HepG2 (cell line): ENCODE results near the gene RAB34. TPM values are rescaled to one million over a fixed set of nuclear protein-coding genes. Genes with fewer than 3 reads are reported as not detected.

Experiments used
- GTF3A ChIP-seq: sonication (generic); formaldehyde crosslinking; conservative IDR thresholded peaks from 2 replicates; pipeline ENCODE4 v1.4.0; 2020; ENCODE audit warnings: mild to moderate bottlenecking, missing genetic modification reagents
- HDAC1 ChIP-seq: sonication (generic); formaldehyde crosslinking; IDR thresholded peaks from 2 replicates; pipeline ENCODE4 v1.5.1; 2020; ENCODE audit warnings: mild to moderate bottlenecking, missing genetic modification reagents
- HES4 ChIP-seq: sonication (generic); formaldehyde crosslinking; IDR thresholded peaks from 2 replicates; pipeline ENCODE4 v1.9.0; 2021; ENCODE audit warnings: mild to moderate bottlenecking, missing genetic modification reagents, borderline replicate concordance
- HNRNPLL ChIP-seq: fragments of 200-400 bp; formaldehyde crosslinking; IDR thresholded peaks from 2 replicates; pipeline ENCODE4 v1.6.1; 2017; ENCODE audit warnings: mild to moderate bottlenecking, low read depth, low read length; ENCODE audit not compliant: poor library complexity, severe bottlenecking
- HOXA7 ChIP-seq: sonication (generic); formaldehyde crosslinking; IDR thresholded peaks from 2 replicates; pipeline ENCODE4 v1.8.1; 2022; ENCODE audit warnings: mild to moderate bottlenecking, missing genetic modification reagents, moderate library complexity
- JUNB ChIP-seq: sonication (generic); formaldehyde crosslinking; IDR thresholded peaks from 2 replicates; pipeline ENCODE4 v1.8.0; 2022; ENCODE audit warnings: missing genetic modification reagents, mild to moderate bottlenecking, borderline replicate concordance
- KLF13 ChIP-seq: sonication (generic); formaldehyde crosslinking; IDR thresholded peaks from 2 replicates; pipeline ENCODE4 v1.4.0; 2020; ENCODE audit warnings: mild to moderate bottlenecking, missing genetic modification reagents
- MYNN ChIP-seq: sonication (generic); formaldehyde crosslinking; IDR thresholded peaks from 2 replicates; pipeline ENCODE4 v1.4.0; 2020; ENCODE audit warnings: mild to moderate bottlenecking, low read depth, missing genetic modification reagents
- NFATC3 ChIP-seq: sonication (generic); formaldehyde crosslinking; IDR thresholded peaks from 2 replicates; pipeline ENCODE4 v1.5.1; 2020; ENCODE audit warnings: mild to moderate bottlenecking, missing genetic modification reagents
- NFE2 ChIP-seq: sonication (generic); formaldehyde crosslinking; IDR thresholded peaks from 2 replicates; pipeline ENCODE4 v1.4.0; 2020; ENCODE audit warnings: missing genetic modification reagents
- RFXAP ChIP-seq: sonication (generic); formaldehyde crosslinking; IDR thresholded peaks from 2 replicates; pipeline ENCODE4 v1.4.0; 2020; ENCODE audit warnings: missing genetic modification reagents, borderline replicate concordance
- SKI ChIP-seq: fragments of 450-650 bp; IDR thresholded peaks from one replicate; pipeline ENCODE4 v1.6.1; 2018; ENCODE audit warnings: mild to moderate bottlenecking; ENCODE audit not compliant: partially characterized antibody
- SMAD1 ChIP-seq: sonication (generic); formaldehyde crosslinking; IDR thresholded peaks from 2 replicates; pipeline ENCODE4 v1.4.0; 2020; ENCODE audit warnings: missing genetic modification reagents, low read depth, mild to moderate bottlenecking, borderline replicate concordance
- YY1 ChIP-seq: IDR thresholded peaks from 2 replicates; pipeline ENCODE4 v1.6.1; 2011; ENCODE audit warnings: low read length, low read depth, moderate library complexity, mild to moderate bottlenecking; ENCODE audit not compliant: insufficient read depth, insufficient replicate concordance
- ZNF276 ChIP-seq: sonication (generic); formaldehyde crosslinking; IDR thresholded peaks from 2 replicates; pipeline ENCODE4 v1.4.0; 2020; ENCODE audit warnings: mild to moderate bottlenecking, low read depth, missing genetic modification reagents
- ZNF329 ChIP-seq: sonication (generic); formaldehyde crosslinking; IDR thresholded peaks from 2 replicates; pipeline ENCODE4 v1.9.0; 2021; ENCODE audit warnings: low read depth, mild to moderate bottlenecking, missing genetic modification reagents
- ZNF687 ChIP-seq: sonication (generic); formaldehyde crosslinking; IDR thresholded peaks from 2 replicates; pipeline ENCODE4 v1.5.1; 2020; ENCODE audit warnings: mild to moderate bottlenecking, missing genetic modification reagents, moderate library complexity
- ZNF740 ChIP-seq: sonication (generic); formaldehyde crosslinking; IDR thresholded peaks from 2 replicates; pipeline ENCODE4 v1.4.0; 2020; ENCODE audit warnings: missing genetic modification reagents
- ZSCAN30 ChIP-seq: sonication (generic); formaldehyde crosslinking; IDR thresholded peaks from 2 replicates; pipeline ENCODE4 v1.5.0; 2020; ENCODE audit warnings: mild to moderate bottlenecking, missing genetic modification reagents
- polyA plus RNA-seq, 8 experiments: library from polyadenylated mRNA; depleted of rRNA in 3 of 8; stranded (reverse) in 7 of 8; unstranded in 1 of 8; fragments of >200 nt; fragmentation: Illumina TruSeq in 4 of 8; extraction: Trizol in 4 of 8; gene quantifications; 2 replicates each; pipeline versions ENCODE4 v1.2.1 to v1.2.3, GENCODE V29; 2011 to 2016; ENCODE audit warnings: low read depth in 4 of 8, missing spikeins in 1 of 8, mixed read lengths in 1 of 8; ENCODE audit not compliant: insufficient read depth in 1 of 8
- total RNA-seq, 5 experiments: library from RNA; depleted of rRNA; stranded (reverse); fragments of >200 nt; fragmentation: Illumina TruSeq; extraction: Trizol; gene quantifications; 2 replicates each; pipeline ENCODE4 v1.2.3, GENCODE V29; 2016; ENCODE audit warnings: low read depth in 1 of 5

RAB34 gene
- total and polyA plus RNA-seq, 2 of the 13 experiments (the other 11 are each of a cell fraction or from before 2014, with no cell fraction given) = 0.49 TPM; not detected in 1

GRCh38 chr17:28710861-28711722 lies 6.6 kb downstream of the RAB34 start (continued):
- peak; percentile 97 for TF ChIP-seq ZNF687 (CRISPR knock-in tag)
- TF ChIP-seq HOXA7 (CRISPR knock-in tag) = no peak
- no peak for TF ChIP-seq ZSCAN30
- TF ChIP-seq RFXAP (CRISPR knock-in tag) = peak; percentile 54; the same call in 1 of the 2 replicates
- no peak for TF ChIP-seq KLF13 (CRISPR knock-in tag)
- TF ChIP-seq NFE2 = no peak
- 0 out of 2 replicates have a peak, but pooled peaks have one; percentile 52 for TF ChIP-seq ZNF276
- no peak for TF ChIP-seq NFATC3
- TF ChIP-seq HES4 (CRISPR knock-in tag) = peak; percentile 73; the same call in 1 of the 2 replicates
- TF ChIP-seq SKI = peak; percentile 33
- TF ChIP-seq ZNF740 (CRISPR knock-in tag) = peak; percentile 13; the same call in 1 of the 2 replicates
- TF ChIP-seq MYNN (CRISPR knock-in tag) = no peak
- TF ChIP-seq HDAC1 = peak; percentile 27; the same call in 1 of the 2 replicates
- no peak for TF ChIP-seq SMAD1 (CRISPR knock-in tag)
- TF ChIP-seq ZNF329 (CRISPR knock-in tag) = no peak; the same call in 1 of the 2 replicates
- no peak for TF ChIP-seq JUNB (CRISPR knock-in tag)
- TF ChIP-seq GTF3A = no peak
- TF ChIP-seq YY1 = peak; percentile 50
- peak; percentile 55 for TF ChIP-seq HNRNPLL
